ENCODE measurements around the gene ZNF423.

The ZNF423 gene

DNA sequence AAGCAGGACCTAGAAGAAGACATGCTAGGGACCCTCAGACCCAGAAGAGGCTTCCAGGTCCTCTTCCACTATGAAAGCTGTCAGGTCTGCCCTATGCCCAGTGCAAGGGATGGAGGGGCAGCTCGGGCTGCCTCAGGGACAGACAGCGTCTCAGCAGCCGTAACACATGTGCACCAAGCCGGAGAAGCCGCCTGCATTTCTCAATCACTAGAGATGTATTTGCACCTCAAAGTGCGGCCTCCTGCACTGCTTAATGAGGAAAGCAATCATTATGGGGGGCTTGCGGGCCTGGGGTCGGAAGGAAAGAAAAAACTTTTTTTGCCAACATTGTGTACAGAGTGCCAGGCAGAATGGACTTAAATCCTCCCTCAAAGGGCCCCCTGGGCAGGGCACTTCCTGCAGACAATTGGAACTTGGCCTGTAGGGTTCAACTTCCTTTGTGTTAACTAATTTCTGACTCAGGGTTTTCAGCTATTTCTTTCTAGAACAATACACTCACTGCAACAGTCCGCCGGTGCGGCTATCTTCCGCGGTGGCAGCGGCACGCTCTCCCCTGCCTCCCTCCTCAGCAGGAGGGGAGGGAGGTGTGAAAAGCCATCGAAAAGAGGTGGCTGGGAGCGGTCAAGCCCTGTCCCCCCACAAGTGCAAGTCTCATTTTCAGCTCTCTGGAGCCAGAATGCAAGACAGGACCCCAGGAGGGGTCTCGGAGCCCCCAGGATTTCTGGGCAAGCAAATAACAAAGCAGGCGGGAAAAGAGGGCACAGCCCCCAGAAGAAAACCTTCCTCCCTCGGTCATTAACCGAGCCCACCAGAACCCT, 101.2 kb downstream of the ZNF423 start:
- DNase-seq (ENCODE audit: low read depth, low spot score) = no peak

- DNase-seq (ENCODE audit: low read depth, low spot score) = no peak
These were observed 105.4 kb downstream of the ZNF423 start for GRCh38 chr16:49750341-49751000.

GRCh38 chr16:49749816-49750215, 106.1 kb downstream of the ZNF423 start:
- DNase-seq (ENCODE audit: low read depth, low spot score) = no peak

GRCh38 chr16:49748322-49748721, 107.6 kb downstream of the ZNF423 start:
- no peak for DNase-seq (ENCODE audit: low read depth, low spot score)

GRCh38 chr16:49747654-49748053, 108.3 kb downstream of the ZNF423 start:
- no peak for DNase-seq (ENCODE audit: low read depth, low spot score)

DNA sequence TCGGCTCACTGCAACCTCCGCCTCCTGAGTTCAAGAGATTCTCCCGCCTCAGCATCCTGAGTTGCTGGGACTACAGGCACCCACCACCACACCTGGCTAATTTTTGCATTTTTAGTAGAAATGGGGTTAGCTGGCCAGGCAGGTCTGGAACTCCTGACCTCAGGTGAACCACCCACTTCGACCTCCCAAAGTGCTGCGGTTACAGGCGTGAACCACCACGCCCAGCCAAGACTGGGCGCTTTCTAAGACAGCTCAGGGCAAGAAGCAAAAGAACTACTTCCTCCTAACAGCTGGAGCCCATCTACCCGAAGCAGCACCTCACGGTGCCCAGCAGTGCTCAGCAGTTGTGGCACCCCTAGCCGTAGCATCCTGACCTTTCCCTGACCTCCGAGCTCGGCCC, 109.4 kb downstream of the ZNF423 start:
- DNase-seq (ENCODE audit: low read depth, low spot score) = no peak

- no peak for DNase-seq (ENCODE audit: low read depth, low spot score)
These were observed 110.6 kb downstream of the ZNF423 start for GRCh38 chr16:49745311-49745747.

DNA sequence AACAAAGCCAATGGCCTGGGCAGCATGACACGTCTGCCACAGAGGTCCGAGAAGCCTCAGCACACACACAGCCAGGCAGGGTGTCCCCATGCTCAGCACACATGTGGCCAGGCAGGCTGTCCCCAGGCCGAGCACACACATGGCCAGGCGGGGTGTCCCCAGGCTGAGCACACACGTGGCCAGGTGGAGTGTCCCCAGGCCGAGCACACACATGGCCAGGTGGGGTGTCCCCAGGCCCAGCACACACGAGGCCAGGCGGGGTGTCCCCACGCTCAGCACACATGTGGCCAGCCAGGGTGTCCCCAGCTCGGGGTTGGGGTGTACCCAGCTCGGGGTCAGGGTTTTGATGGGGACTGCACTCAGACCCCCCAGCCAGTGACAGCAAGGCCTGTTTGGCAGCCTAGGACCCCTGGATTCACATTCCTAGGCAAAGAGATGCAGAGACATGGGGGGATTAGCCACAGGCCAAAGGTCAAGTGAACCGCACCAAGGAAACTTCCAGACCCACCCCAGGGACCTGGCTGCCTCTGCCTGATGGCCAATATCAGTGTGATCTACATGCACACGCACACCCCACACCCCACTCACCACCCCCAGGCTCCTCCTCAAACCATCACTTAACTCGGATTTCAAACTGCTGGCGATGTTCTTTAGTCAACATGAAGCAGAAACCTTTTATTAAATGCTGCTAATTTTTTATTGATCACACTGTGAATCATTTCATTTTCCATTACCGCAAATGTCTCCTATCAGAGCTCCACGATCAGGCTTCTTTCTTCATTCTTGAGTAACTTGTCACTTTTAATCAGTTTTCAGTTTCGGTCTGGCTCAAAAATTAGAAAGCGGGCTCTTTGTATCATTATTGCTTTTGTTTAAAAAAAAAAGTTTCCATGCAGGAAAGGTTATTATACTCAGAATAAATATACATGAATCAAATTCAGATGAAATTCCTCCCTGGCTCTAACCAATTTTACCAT, 111.4 kb downstream of the ZNF423 start:
- DNase-seq (ENCODE audit: low read depth, low spot score) = no peak

DNA sequence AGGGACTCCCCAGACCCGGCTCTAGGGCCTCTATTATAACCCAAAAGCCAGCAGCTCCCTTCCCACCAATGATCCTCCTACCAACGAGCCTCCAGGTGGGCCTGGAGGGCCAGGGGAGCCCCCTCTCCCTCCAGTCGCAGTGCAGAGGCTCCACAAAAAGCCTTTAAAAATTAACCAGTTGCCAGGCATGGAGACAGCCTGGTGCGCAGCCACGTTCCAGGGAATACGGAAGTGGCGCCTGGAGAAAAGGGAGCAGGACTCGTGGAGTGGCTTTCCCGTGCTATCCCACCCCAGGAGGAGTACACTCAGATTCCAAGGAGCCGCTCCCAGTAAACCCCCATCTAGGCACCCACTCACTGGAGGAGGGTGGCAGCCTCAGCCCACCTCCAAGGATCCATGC, 112.3 kb downstream of the ZNF423 start:
- no peak for DNase-seq (ENCODE audit: low read depth, low spot score)

GRCh38 chr16:49743203-49743464, 112.8 kb downstream of the ZNF423 start:
- DNase-seq (ENCODE audit: low read depth, low spot score) = no peak

DNA sequence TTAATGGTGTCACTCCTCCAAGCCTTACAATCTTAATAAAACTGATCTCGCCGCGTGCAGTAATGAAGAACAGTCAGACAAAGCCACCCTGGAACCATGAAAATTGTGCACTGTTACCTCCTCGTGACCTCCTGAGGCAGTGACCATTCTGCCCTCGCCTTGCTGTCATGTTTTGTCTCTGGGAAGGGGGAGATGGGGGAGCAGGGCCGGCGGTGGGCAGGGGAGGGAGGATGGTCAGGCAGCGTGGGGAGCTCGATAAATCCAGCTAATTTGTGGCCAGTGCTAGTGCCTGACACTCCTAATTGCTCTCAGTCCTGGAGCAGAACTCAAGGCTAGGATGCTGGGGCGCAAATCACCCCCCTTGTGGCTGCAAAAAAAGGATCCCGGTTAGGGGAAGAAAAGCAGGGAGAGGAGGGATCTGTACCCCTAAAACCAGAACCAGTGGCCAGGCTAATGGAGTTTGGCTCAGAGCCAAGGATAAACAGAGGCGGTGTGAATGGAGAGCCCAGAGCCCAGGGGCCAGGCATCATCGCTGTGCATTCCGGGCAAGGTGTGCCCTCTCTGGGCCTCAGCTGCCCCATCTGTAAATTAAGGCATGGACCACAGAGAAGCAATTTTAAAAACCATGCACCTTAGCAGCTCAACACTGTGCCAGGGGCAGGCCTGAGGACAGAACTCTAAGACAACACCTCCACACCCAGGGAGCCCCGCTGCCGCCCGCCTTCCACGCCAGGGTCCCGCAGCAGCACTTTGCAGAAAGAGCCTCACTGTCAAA, 113.3 kb downstream of the ZNF423 start:
- DNase-seq (ENCODE audit: low read depth, low spot score) = no peak

GRCh38 chr16:49740256-49740655, 115.7 kb downstream of the ZNF423 start:
- DNase-seq (ENCODE audit: low read depth, low spot score) = no peak

DNA sequence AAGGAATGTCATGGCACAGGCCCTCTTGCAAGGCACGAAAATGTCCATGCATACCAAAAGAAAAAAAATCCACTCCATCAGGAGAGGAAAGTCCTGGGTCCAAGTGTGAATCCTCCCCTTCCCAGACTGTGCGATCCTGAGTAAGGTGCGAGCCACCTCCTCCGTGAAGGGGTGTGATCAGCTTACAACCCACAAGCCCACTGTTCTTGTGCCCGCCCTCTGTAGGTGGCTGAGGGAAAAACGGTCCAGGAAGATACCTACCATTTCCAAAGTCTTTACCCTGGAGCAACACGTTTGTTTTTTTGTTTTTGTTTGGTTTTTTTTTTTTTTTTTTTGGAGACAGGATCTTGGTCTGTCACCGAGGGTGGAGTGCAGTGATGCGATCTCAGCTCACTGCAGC, 116.5 kb downstream of the ZNF423 start:
- no peak for DNase-seq (ENCODE audit: low read depth, low spot score)

DNA sequence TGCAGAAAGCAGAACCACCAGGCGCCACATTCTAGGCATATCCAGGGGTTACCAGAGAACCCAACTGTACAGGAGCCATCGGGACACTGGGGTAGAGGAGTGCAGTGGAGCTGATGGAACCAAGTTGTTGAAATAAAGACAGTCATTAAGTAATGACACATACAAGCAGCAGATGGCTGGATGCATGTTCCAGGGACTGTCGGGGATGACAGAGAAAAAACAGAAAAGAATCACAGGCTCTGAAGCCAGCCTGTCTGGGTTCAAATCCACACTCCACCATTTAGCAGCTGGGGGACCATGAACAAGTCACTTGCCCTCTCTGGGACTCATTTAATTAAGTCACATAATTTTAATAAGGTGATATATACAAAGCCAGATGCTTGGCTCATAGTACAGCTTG, 117.1 kb downstream of the ZNF423 start:
- DNase-seq (ENCODE audit: low read depth, low spot score) = no peak

GRCh38 chr16:49738001-49738400, 117.9 kb downstream of the ZNF423 start:
- no peak for DNase-seq (ENCODE audit: low read depth, low spot score)

DNA sequence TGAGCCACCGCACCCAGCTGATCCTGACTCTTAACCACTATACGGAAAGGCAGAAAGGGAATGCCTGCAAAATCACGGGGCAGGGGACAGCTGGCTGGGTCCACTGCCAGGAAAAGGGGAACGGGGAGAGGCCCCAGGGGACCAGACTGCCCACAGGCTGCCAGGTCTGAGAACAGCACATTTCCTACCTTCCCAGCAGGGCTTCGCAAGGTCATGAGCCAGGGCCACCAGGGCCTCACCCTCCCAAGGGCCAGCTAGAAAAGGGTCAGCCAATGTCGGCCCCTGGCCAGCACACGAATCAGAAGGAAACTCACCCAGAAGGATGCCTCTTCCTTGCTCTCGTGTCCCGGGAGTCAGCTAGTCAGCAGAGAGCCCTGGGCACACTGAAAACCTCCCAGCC, 118.4 kb downstream of the ZNF423 start:
- DNase-seq (ENCODE audit: low read depth, low spot score) = no peak

GRCh38 chr16:49734331-49734730, 121.6 kb downstream of the ZNF423 start:
- no peak for DNase-seq (ENCODE audit: low read depth, low spot score)

- DNase-seq (ENCODE audit: low read depth, low spot score) = no peak
These were observed 122.5 kb downstream of the ZNF423 start for GRCh38 chr16:49733313-49734009.

DNA sequence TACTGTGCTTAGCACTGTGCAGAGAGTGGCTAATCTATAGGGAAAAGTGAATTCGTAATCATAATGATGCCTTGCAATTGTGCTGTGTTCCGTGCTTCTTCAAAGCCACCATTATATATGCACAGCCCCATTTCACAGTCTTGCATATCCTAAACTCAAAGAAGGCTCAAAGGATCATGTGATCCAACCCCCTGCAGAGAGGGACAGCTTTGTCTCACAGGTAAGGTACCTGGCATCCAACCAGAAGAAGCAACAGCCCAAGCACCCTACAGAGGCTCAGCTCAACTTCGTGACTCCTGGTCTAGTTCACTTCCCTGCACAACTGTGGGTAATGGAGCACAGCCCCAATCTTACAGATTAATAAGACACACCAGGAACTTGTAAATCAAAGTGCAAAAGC, 124.0 kb downstream of the ZNF423 start:
- no peak for DNase-seq (ENCODE audit: low read depth, low spot score)

DNA sequence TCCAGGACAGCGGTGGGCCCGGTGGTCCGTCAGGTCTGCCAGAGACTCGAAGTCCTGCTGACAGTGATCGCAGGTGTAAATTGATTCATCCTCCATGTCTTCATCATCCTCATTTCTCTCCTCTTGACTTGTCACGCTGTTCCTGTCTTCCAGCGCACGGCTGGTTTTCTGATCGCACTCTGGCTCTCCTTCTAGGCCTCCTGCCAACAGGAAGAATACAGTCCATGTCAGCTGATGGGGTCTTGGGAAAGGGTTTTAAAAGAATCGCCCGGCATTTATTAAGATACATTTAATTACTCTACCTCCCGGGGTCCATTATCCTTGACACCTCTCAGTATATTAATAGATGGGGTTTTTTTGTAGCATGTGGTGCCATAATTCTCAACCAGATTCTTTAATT, 125.1 kb downstream of the ZNF423 start:
- DNase-seq (ENCODE audit: low read depth, low spot score) = no peak

DNA sequence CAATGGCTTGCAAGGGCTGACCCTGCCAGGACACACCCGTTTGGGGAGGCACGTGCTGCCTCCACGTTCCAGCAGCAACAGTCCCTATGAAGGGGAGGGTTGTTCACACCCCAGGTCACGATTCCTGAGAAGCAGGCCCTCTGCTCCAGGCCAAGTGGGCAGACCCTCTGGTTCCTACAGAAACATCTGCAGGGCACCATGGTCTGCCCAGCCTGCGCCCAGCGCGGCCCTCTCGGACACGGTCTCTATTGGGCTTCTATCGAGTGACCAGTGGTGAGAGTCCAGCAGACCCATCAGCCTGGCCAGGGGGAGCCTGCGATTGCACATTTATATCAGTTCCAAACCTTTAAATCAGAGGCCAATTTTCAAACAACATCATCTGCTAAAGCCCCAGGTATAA, 128.3 kb downstream of the ZNF423 start:
- no peak for DNase-seq (ENCODE audit: low read depth, low spot score)
